ENCODE results near the gene PLCL1. TPM values are rescaled to one million over a fixed set of nuclear protein-coding genes. Genes with fewer than 3 reads are reported as not detected.
A peak's percentile ranks its signal among the peaks of the same experiment; 100 is the strongest.

Gene PLCL1
- total RNA-seq, 4 donors from 2014 or later, result 0.34 to 4.2 (median 1.2) TPM

DNA sequence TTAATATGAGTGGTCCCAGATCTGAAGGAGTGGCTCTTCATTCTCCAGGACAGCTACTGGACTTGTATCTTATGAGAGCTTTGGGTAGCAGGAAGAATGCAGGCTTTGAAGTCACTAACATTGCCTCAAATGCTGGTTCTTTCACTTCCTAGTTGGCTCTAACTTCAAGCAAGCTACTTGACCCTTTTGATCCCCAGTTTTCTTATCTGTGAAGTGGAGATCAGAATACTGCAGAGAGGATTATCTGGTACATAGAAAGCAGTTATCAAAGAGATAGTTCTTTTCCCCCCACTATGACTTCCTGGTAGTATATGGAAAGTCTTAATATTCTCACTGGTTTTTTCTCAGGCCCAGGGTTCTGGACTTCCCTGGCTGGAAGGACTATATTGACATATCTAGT, 3.4 kb upstream of the PLCL1 start:
- TF ChIP-seq, protein P1, sequence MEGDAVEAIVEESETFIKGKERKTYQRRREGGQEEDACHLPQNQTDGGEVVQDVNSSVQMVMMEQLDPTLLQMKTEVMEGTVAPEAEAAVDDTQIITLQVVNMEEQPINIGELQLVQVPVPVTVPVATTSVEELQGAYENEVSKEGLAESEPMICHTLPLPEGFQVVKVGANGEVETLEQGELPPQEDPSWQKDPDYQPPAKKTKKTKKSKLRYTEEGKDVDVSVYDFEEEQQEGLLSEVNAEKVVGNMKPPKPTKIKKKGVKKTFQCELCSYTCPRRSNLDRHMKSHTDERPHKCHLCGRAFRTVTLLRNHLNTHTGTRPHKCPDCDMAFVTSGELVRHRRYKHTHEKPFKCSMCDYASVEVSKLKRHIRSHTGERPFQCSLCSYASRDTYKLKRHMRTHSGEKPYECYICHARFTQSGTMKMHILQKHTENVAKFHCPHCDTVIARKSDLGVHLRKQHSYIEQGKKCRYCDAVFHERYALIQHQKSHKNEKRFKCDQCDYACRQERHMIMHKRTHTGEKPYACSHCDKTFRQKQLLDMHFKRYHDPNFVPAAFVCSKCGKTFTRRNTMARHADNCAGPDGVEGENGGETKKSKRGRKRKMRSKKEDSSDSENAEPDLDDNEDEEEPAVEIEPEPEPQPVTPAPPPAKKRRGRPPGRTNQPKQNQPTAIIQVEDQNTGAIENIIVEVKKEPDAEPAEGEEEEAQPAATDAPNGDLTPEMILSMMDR (IDR thresholded peaks at IDR 0.05), result no peak
- no peak for TF ChIP-seq POLR2A (IDR thresholded peaks at IDR 0.05)
- DNase-seq, result no peak
- Histone ChIP-seq H3K36me3 (no peaks in the 10 kb centered on the region), H3K9me3 (no peaks in the 10 kb centered on the region), H3K4me3 (no peak overlapping the region), H3K27me3 (peaks cover 0 to 23% (median 0%) of the 10 kb centered on the region in 4 donors), H3K4me1 (peaks cover 9 to 26% (median 18%) of the 10 kb centered on the region in 3 donors), H3K27ac (no peak overlapping the region)
- intact Hi-C loops (cut with DNase I), result loop anchor here (5.0 kb wide), 2 partner anchors 331 to 491 kb away; no protein-coding TSS in a partner anchor

- H3K27ac ChIP-seq, result no peak overlapping the region
- WGBS, 2 donors, result 11 to 13% methylated on average over 2 of the region's 2 CpGs
- H3K27me3 ChIP-seq, result peaks cover 0 to 35% (median 0%) of the 10 kb centered on the region in 4 donors
- H3K4me3 ChIP-seq, result no peak overlapping the region
- no peak for DNase-seq
- TF ChIP-seq, protein P1 (IDR thresholded peaks at IDR 0.05), result peak; percentile 41 to 75 (median 64)
- no peak for TF ChIP-seq POLR2A (IDR thresholded peaks at IDR 0.05)
- peaks cover 9 to 35% (median 18%) of the 10 kb centered on the region in 3 donors for H3K4me1 ChIP-seq
- intact Hi-C loops (cut with DNase I), result loop anchor here (5.0 kb wide), 2 partner anchors 329 to 489 kb away; no protein-coding TSS in a partner anchor
- no peaks in the 10 kb centered on the region for H3K9me3 ChIP-seq
- H3K36me3 ChIP-seq, result no peaks in the 10 kb centered on the region
Measured at GRCh38 chr2:197803033-197803444, 1.4 kb upstream of the PLCL1 start.

DNA sequence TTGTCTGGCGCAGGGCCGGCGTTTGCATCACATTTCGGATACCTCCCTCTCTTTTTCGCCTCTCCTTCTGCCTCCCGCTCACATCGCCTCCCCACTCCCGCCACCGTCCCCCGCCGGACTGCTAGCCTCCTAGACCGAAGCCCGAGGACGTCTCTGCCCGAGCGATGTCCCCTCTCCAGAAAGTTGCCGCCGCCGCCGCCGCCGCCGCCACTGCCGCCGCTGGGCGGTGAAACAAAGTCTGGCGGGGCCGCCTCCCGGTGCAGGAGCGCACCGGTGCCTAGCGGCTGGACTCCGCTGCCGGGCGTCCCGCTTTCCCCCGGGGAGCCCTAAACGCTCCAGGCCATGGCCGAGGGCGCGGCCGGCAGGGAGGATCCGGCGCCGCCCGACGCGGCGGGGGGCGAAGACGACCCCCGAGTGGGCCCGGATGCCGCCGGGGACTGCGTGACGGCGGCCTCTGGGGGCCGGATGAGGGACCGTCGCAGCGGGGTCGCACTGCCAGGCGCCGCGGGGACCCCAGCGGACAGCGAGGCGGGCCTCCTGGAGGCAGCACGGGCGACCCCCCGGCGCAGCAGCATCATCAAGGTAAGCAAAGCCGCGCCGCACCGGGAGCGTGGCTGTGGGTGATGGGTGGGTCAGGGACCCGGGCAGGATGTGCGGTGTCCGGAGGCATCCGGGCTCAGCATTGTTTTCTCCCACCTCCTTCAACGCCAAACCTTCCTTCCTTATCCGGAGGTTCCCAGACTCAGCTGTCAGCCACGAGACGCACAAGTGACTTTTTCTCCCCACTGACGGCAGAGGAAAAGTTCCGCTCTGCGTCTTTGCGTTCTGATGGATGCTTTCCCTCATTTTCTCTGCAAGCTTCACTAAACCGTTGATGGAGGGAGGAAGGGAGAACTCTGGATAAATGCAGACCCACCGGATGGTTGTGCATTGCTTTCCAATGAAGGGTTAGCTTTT, 643 bp downstream of the PLCL1 start:
- Histone ChIP-seq H3K9me3 (no peaks in the 10 kb centered on the region), H3K4me3 (peak overlapping the region; percentile 56 to 81 (median 78)), H3K27ac (peak overlapping the region; percentile 38 to 84 (median 78)), H3K36me3 (no peaks in the 10 kb centered on the region), H3K4me1 (peaks cover 9 to 35% (median 18%) of the 10 kb centered on the region in 3 donors), H3K27me3 (peaks cover 0 to 35% (median 0%) of the 10 kb centered on the region in 4 donors)
- TF ChIP-seq POLR2A (IDR thresholded peaks at IDR 0.05), result peak in 1 of 4 donors; percentile 2
- TF ChIP-seq, protein P1 (IDR thresholded peaks at IDR 0.05), result no peak
- WGBS, 2 donors, result 0 to 1% methylated on average over 12 to 18 of the region's 92 CpGs
- DNase-seq, result no peak
- intact Hi-C loops (cut with DNase I), result loop anchor here (5.0 kb wide), 2 partner anchors 327 to 487 kb away; no protein-coding TSS in a partner anchor

DNA sequence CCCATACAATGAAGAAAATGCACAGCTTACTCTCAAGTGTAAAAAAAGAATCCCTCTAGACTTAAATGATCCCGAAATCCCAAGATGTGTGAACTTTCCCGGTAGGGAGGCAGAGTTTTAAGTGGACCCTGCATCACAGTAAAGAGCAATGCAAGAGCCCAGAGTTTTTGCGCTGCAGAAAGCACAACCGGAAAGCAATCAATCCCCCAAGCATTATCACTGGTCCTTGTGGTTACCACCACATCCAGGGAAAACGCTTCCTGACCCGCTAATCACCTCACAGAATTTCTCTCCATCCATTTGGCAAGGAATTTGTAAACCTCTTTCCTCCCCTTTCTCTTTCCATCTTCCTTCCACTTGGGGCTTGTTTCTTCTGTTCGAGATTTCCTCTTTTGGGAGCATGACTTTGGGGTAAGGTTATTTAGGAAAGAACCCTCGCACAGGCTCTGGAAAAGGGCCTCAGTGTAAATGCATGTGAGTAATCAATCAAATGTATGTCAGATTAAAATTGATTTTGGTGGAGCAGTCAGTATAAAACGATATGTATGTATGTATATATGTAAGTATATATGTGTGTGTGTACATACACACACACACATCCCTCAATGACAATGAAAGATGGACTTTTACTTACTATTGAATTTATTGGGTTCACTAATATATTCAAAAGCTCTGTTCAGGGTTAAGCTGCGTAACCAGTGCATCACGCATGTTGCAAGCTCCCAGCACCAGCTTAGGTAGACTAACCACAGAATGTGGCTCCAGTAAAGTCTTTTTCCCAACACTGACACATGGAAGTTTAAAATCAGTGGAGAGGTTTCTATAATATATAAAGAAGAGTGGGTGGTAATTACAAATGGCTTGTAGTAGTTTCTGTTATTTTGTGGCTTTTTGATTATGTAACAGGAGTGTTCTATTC, 1.6 kb downstream of the PLCL1 start:
- Histone ChIP-seq H3K4me1 (peaks cover 9 to 35% (median 18%) of the 10 kb centered on the region in 3 donors), H3K27me3 (peaks cover 0 to 35% (median 0%) of the 10 kb centered on the region in 4 donors), H3K27ac (peak overlapping the region in 3 of 4 donors; percentile 78 to 84 (median 78)), H3K4me3 (peak overlapping the region in 3 of 4 donors; percentile 78 to 81 (median 79)), H3K9me3 (no peaks in the 10 kb centered on the region), H3K36me3 (no peaks in the 10 kb centered on the region)
- DNase-seq, result no peak
- intact Hi-C loops (cut with DNase I), result no loop called here
- TF ChIP-seq POLR2A (IDR thresholded peaks at IDR 0.05), result no peak
- TF ChIP-seq, protein P1 (IDR thresholded peaks at IDR 0.05), result no peak
- 45 to 46% methylated on average over 11 of the region's 11 CpGs for WGBS, 2 donors

All from esophagus squamous epithelium (tissue), 5 donors.